HEK293 (cell line): Measurements from ENCODE around the gene SRRM5.
A peak's percentile ranks its signal among the peaks of the same experiment; 100 is the strongest.

Source experiments
- BCL11A ChIP-seq: fragments of 450-650 bp; formaldehyde crosslinking; IDR thresholded peaks from 2 replicates; pipeline ENCODE4 v1.5.1; 2016; ENCODE audit warnings: low read depth, missing biosample characterization, missing genetic modification characterization
- EGR2 ChIP-seq: fragments of 450-650 bp; formaldehyde crosslinking; IDR thresholded peaks from 2 replicates; pipeline ENCODE4 v1.5.1; 2016; ENCODE audit warnings: low read depth, missing biosample characterization, missing genetic modification characterization
- HOXC10 ChIP-seq: sonication (generic); formaldehyde crosslinking; IDR thresholded peaks from 2 replicates; pipeline ENCODE4 v1.8.1; 2023; ENCODE audit warnings: mild to moderate bottlenecking, missing genetic modification reagents
- IKZF3 ChIP-seq: fragments of 450-650 bp; IDR thresholded peaks from 2 replicates; pipeline ENCODE4 v1.5.0; 2018; ENCODE audit warnings: missing biosample characterization, mild to moderate bottlenecking, missing genetic modification characterization, moderate library complexity
- KLF10 ChIP-seq: fragments of 450-650 bp; IDR thresholded peaks from 2 replicates; pipeline ENCODE4 v1.5.1; 2018; ENCODE audit warnings: missing biosample characterization, mild to moderate bottlenecking, missing genetic modification characterization
- MYNN ChIP-seq: fragments of 450-650 bp; formaldehyde crosslinking; IDR thresholded peaks from 2 replicates; pipeline ENCODE4 v1.5.1; 2016; ENCODE audit warnings: missing biosample characterization, missing genetic modification characterization, borderline replicate concordance
- OVOL3 ChIP-seq: fragments of 450-650 bp; formaldehyde crosslinking; IDR thresholded peaks from 2 replicates; pipeline ENCODE4 v1.5.1; 2016; ENCODE audit warnings: missing biosample characterization, missing genetic modification characterization
- RBAK ChIP-seq: fragments of 450-650 bp; formaldehyde crosslinking; IDR thresholded peaks from 2 replicates; pipeline ENCODE4 v1.5.1; 2016; ENCODE audit warnings: missing biosample characterization, missing genetic modification characterization
- ZBTB20 ChIP-seq: fragments of 450-650 bp; formaldehyde crosslinking; IDR thresholded peaks from 2 replicates; pipeline ENCODE4 v1.5.1; 2016; ENCODE audit warnings: missing biosample characterization, missing genetic modification characterization
- ZBTB21 ChIP-seq: fragments of 450-650 bp; formaldehyde crosslinking; IDR thresholded peaks from 2 replicates; pipeline ENCODE4 v1.5.1; 2017; ENCODE audit warnings: missing biosample characterization, missing genetic modification characterization
- ZNF140 ChIP-seq: fragments of 450-650 bp; formaldehyde crosslinking; IDR thresholded peaks from 2 replicates; pipeline ENCODE4 v1.5.1; 2016; ENCODE audit warnings: missing biosample characterization, missing genetic modification characterization
- ZNF148 ChIP-seq: fragments of 450-650 bp; formaldehyde crosslinking; IDR thresholded peaks from 2 replicates; pipeline ENCODE4 v1.5.0; 2017; ENCODE audit warnings: missing biosample characterization, missing genetic modification characterization, borderline replicate concordance
- ZNF169 ChIP-seq: fragments of 450-650 bp; formaldehyde crosslinking; IDR thresholded peaks from 2 replicates; pipeline ENCODE4 v1.5.1; 2016; ENCODE audit warnings: missing biosample characterization, missing genetic modification characterization
- ZNF19 ChIP-seq: fragments of 450-650 bp; formaldehyde crosslinking; IDR thresholded peaks from 2 replicates; pipeline ENCODE4; 2016; ENCODE audit warnings: missing biosample characterization, missing genetic modification characterization, low read depth
- ZNF24 ChIP-seq: fragments of 450-650 bp; formaldehyde crosslinking; IDR thresholded peaks from 2 replicates; pipeline ENCODE4 v1.5.1; 2016; ENCODE audit warnings: missing biosample characterization, missing genetic modification characterization
- ZNF266 ChIP-seq: fragments of 450-650 bp; formaldehyde crosslinking; IDR thresholded peaks from 2 replicates; pipeline ENCODE4 v1.5.1; 2016; ENCODE audit warnings: missing biosample characterization, missing genetic modification characterization, low read depth
- ZNF391 ChIP-seq: fragments of 450-650 bp; formaldehyde crosslinking; IDR thresholded peaks from 2 replicates; pipeline ENCODE4 v1.5.1; 2016; ENCODE audit warnings: low read depth, missing biosample characterization, missing genetic modification characterization, borderline replicate concordance
- ZNF394 ChIP-seq: fragments of 450-650 bp; formaldehyde crosslinking; IDR thresholded peaks from 2 replicates; pipeline ENCODE4 v1.5.1; 2016; ENCODE audit warnings: missing biosample characterization, missing genetic modification characterization, mild to moderate bottlenecking, moderate library complexity, borderline replicate concordance
- ZNF416 ChIP-seq: fragments of 450-650 bp; formaldehyde crosslinking; IDR thresholded peaks from 2 replicates; pipeline ENCODE4 v1.5.1; 2016; ENCODE audit warnings: missing biosample characterization, missing genetic modification characterization
- ZNF513 ChIP-seq: fragments of 450-650 bp; IDR thresholded peaks from 2 replicates; pipeline ENCODE4 v1.5.1; 2018; ENCODE audit warnings: missing biosample characterization, missing genetic modification characterization
- ZNF529 ChIP-seq: fragments of 450-650 bp; formaldehyde crosslinking; IDR thresholded peaks from 2 replicates; pipeline ENCODE4 v1.5.1; 2017; ENCODE audit warnings: missing genetic modification characterization, missing biosample characterization; ENCODE audit not compliant: insufficient replicate concordance
- ZNF544 ChIP-seq: fragments of 450-650 bp; formaldehyde crosslinking; IDR thresholded peaks from 2 replicates; pipeline ENCODE4 v1.5.0; 2017; ENCODE audit warnings: missing biosample characterization, missing genetic modification characterization
- ZNF560 ChIP-seq: fragments of 450-650 bp; formaldehyde crosslinking; IDR thresholded peaks from 2 replicates; pipeline ENCODE4 v1.5.1; 2017; ENCODE audit warnings: missing biosample characterization, missing genetic modification characterization, borderline replicate concordance
- ZNF600 ChIP-seq: fragments of 450-650 bp; formaldehyde crosslinking; IDR thresholded peaks from 2 replicates; pipeline ENCODE4 v1.5.1; 2016; ENCODE audit warnings: missing biosample characterization, missing genetic modification characterization
- ZNF701 ChIP-seq: fragments of 450-650 bp; formaldehyde crosslinking; IDR thresholded peaks from 2 replicates; pipeline ENCODE4 v1.5.1; 2016; ENCODE audit warnings: missing biosample characterization, missing genetic modification characterization
- ZNF707 ChIP-seq: fragments of 450-650 bp; formaldehyde crosslinking; IDR thresholded peaks from 2 replicates; pipeline ENCODE4 v1.5.1; 2016; ENCODE audit warnings: missing biosample characterization, missing genetic modification characterization
- ZNF76 ChIP-seq: fragments of 450-650 bp; formaldehyde crosslinking; IDR thresholded peaks from 2 replicates; pipeline ENCODE4; 2016; ENCODE audit warnings: low read depth, missing biosample characterization, missing genetic modification characterization, borderline replicate concordance
- ZNF776 ChIP-seq: fragments of 450-650 bp; formaldehyde crosslinking; IDR thresholded peaks from 2 replicates; pipeline ENCODE4 v1.5.0; 2017; ENCODE audit warnings: missing biosample characterization, missing genetic modification characterization, borderline replicate concordance
- ZNF830 ChIP-seq: fragments of 450-650 bp; IDR thresholded peaks from 2 replicates; pipeline ENCODE4 v1.5.0; 2018; ENCODE audit warnings: missing biosample characterization, missing genetic modification characterization, low read depth, mild to moderate bottlenecking, moderate library complexity
- TF ChIP-seq, protein P1 (sequence below): fragments of 450-650 bp; formaldehyde crosslinking; IDR thresholded peaks from 2 replicates; pipeline ENCODE4 v1.5.1; 2017; ENCODE audit warnings: missing biosample characterization, mild to moderate bottlenecking, missing genetic modification characterization, moderate library complexity
- TF ChIP-seq, protein P2 (sequence below): fragments of 450-650 bp; formaldehyde crosslinking; IDR thresholded peaks from 2 replicates; pipeline ENCODE4 v1.5.1; 2016; ENCODE audit warnings: missing biosample characterization, missing genetic modification characterization
- TF ChIP-seq, protein P3 (sequence below): fragments of 450-650 bp; formaldehyde crosslinking; IDR thresholded peaks from 2 replicates; pipeline ENCODE4 v1.5.1; 2016; ENCODE audit warnings: missing biosample characterization, missing genetic modification characterization

SRRM5 gene

DNA sequence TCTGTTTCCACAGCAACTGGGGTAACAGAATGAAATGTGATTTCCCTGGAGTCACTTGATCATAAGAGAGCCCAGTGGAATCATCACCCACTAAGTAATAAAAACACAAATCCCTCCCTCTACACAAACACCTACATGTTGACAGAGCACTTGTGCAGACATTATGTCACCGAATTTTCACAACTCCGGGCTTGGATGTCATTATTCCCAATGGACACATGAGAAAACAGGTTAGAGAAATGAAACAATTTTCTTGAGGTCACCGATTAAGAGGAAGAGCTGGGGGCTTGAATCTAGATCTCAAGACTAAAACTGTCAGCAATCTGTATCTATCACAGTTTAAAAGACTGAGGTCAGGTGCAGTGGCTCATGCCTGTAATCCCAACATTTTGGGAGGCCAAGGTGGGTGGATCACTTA lies 39.7 kb upstream of the SRRM5 start (continued):
- TF ChIP-seq ZBTB21 (tag by site-specific recombination) (peak; percentile 87), ZNF701 (no peak), ZNF416 (tag by site-specific recombination) (no peak), ZNF600 (tag by site-specific recombination) (no peak; the same call in 1 of the 2 replicates), ZNF140 (tag by site-specific recombination) (no peak), KLF10 (tag by site-specific recombination) (peak; percentile 86), ZNF513 (tag by site-specific recombination) (peak; percentile 63), ZNF529 (tag by site-specific recombination) (no peak), ZNF76 (tag by site-specific recombination) (no peak), OVOL3 (peak; percentile 92; the same call in 1 of the 2 replicates), ZNF394 (peak; percentile 48), ZNF830 (tag by site-specific recombination) (no peak), ZNF24 (tag by site-specific recombination) (peak; percentile 94), ZNF707 (tag by site-specific recombination) (no peak), ZNF148 (tag by site-specific recombination) (no peak), BCL11A (peak; percentile 99), ZNF560 (no peak), ZNF776 (tag by site-specific recombination) (no peak), RBAK (no peak), ZNF391 (tag by site-specific recombination) (0 out of 2 replicates have a peak, but pooled peaks have one; percentile 67), ZNF19 (tag by site-specific recombination) (no peak), MYNN (tag by site-specific recombination) (no peak), IKZF3 (tag by site-specific recombination) (peak; percentile 88; the same call in 1 of the 2 replicates), ZNF266 (no peak), HOXC10 (CRISPR knock-in tag) (no peak), ZNF544 (tag by site-specific recombination) (no peak), ZBTB20 (tag by site-specific recombination) (peak; percentile 52; the same call in 1 of the 2 replicates), ZNF169 (no peak), EGR2 (tag by site-specific recombination) (peak; percentile 95)
- TF ChIP-seq, protein P1, sequence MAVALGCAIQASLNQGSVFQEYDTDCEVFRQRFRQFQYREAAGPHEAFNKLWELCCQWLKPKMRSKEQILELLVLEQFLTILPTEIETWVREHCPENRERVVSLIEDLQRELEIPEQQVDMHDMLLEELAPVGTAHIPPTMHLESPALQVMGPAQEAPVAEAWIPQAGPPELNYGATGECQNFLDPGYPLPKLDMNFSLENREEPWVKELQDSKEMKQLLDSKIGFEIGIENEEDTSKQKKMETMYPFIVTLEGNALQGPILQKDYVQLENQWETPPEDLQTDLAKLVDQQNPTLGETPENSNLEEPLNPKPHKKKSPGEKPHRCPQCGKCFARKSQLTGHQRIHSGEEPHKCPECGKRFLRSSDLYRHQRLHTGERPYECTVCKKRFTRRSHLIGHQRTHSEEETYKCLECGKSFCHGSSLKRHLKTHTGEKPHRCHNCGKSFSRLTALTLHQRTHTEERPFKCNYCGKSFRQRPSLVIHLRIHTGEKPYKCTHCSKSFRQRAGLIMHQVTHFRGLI (tag by site-specific recombination): peak; percentile 60; the same call in 1 of the 2 replicates
- TF ChIP-seq, protein P2, sequence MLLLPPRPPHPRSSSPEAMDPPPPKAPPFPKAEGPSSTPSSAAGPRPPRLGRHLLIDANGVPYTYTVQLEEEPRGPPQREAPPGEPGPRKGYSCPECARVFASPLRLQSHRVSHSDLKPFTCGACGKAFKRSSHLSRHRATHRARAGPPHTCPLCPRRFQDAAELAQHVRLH (tag by site-specific recombination): no peak
- TF ChIP-seq, protein P3, sequence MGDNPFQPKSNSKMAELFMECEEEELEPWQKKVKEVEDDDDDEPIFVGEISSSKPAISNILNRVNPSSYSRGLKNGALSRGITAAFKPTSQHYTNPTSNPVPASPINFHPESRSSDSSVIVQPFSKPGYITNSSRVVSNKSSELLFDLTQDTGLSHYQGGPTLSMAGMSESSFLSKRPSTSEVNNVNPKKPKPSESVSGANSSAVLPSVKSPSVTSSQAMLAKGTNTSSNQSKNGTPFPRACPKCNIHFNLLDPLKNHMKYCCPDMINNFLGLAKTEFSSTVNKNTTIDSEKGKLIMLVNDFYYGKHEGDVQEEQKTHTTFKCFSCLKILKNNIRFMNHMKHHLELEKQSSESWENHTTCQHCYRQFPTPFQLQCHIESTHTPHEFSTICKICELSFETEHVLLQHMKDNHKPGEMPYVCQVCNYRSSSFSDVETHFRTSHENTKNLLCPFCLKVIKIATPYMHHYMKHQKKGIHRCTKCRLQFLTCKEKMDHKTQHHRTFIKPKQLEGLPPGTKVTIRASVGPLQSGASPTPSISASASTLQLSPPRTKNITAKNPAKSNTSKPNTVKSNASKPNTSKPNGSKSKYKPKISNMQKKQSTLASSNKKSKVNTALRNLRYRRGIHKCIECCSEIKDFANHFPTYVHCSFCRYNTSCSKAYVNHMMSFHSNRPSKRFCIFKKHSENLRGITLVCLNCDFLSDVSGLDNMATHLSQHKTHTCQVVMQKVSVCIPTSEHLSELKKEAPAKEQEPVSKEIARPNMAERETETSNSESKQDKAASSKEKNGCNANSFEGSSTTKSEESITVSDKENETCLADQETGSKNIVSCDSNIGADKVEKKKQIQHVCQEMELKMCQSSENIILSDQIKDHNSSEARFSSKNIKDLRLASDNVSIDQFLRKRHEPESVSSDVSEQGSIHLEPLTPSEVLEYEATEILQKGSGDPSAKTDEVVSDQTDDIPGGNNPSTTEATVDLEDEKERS (tag by site-specific recombination): no peak
